ENCODE data around the gene NME7.
"Not testable (repeated sequence)": the region's sequence is repeated elsewhere in the genome, so short reads cannot be mapped to it uniquely, and the experiment has no call there.

Gene NME7

GRCh38 chr1:169127305-169127704 lies 240.3 kb downstream of the NME7 start:
- no peak for DNase-seq (ENCODE audit: low spot score)

GRCh38 chr1:169126335-169126734 lies 241.3 kb downstream of the NME7 start:
- no peak for DNase-seq (ENCODE audit: low spot score)

- not testable (repeated sequence) for DNase-seq (ENCODE audit: low spot score)
Observed at GRCh38 chr1:169125597-169125996, 242.0 kb downstream of the NME7 start.

GRCh38 chr1:169124459-169124858 lies 243.1 kb downstream of the NME7 start:
- DNase-seq (ENCODE audit: low spot score), result no peak

GRCh38 chr1:169122976-169123375 lies 244.6 kb downstream of the NME7 start:
- no peak for DNase-seq (ENCODE audit: low spot score)

- DNase-seq (ENCODE audit: low spot score), result no peak
Observed at GRCh38 chr1:169121146-169121923, 246.3 kb downstream of the NME7 start.

GRCh38 chr1:169120066-169120465 lies 247.5 kb downstream of the NME7 start:
- no peak for DNase-seq (ENCODE audit: low spot score)

- DNase-seq (ENCODE audit: low spot score), result no peak
Observed at GRCh38 chr1:169119405-169119804, 248.2 kb downstream of the NME7 start.

- DNase-seq (ENCODE audit: low spot score), result no peak
Observed at GRCh38 chr1:169118227-169118626, 249.4 kb downstream of the NME7 start.

- no peak for DNase-seq (ENCODE audit: low spot score)
Observed at GRCh38 chr1:169117599-169117998, 250.0 kb downstream of the NME7 start.

GRCh38 chr1:169117014-169117413 lies 250.6 kb downstream of the NME7 start:
- DNase-seq (ENCODE audit: low spot score), result no peak

- peak; percentile 38 for DNase-seq (ENCODE audit: low spot score)
Observed at GRCh38 chr1:169115891-169116585, 251.6 kb downstream of the NME7 start.

- no peak for DNase-seq (ENCODE audit: low spot score)
Observed at GRCh38 chr1:169113613-169114119, 253.9 kb downstream of the NME7 start.

- no peak for DNase-seq (ENCODE audit: low spot score)
Observed at GRCh38 chr1:169112241-169112640, 255.4 kb downstream of the NME7 start.

GRCh38 chr1:169111472-169111871 lies 256.1 kb downstream of the NME7 start:
- DNase-seq (ENCODE audit: low spot score), result no peak

- DNase-seq (ENCODE audit: low spot score), result no peak
Observed at GRCh38 chr1:169110689-169111447, 256.7 kb downstream of the NME7 start.

- DNase-seq (ENCODE audit: low spot score), result no peak
Observed at GRCh38 chr1:169110236-169110635, 257.4 kb downstream of the NME7 start.

- peak; percentile 75 for DNase-seq (ENCODE audit: low spot score)
Observed at GRCh38 chr1:169109561-169110134, 257.9 kb downstream of the NME7 start.

- DNase-seq (ENCODE audit: low spot score), result peak; percentile 53
Observed at GRCh38 chr1:169108863-169109560, 258.6 kb downstream of the NME7 start.

- no peak for DNase-seq (ENCODE audit: low spot score)
Observed at GRCh38 chr1:169108223-169108622, 259.4 kb downstream of the NME7 start.

GRCh38 chr1:169107603-169108208 lies 259.9 kb downstream of the NME7 start:
- no peak for DNase-seq (ENCODE audit: low spot score)
